Neural crest cell (in vitro differentiated cells): Measurements from ENCODE around the gene FAM83D. TPM values are rescaled to one million over a fixed set of nuclear protein-coding genes. Genes with fewer than 3 reads are reported as not detected.

Experiments used
- DNase-seq: peaks from one replicate; pipeline ENCODE4 v3.0.0; 2021; ENCODE audit warnings: low read depth, mixed read lengths, low spot score
- H3K27ac Mint-ChIP-seq: one replicate; pipeline ENCODE4 v1.8.0; 2021; ENCODE audit warnings: mild to moderate bottlenecking, mixed read lengths; ENCODE audit not compliant: unreplicated experiment
- H3K27me3 Mint-ChIP-seq: 2 replicates; pipeline ENCODE4 v1.8.0; 2021; ENCODE audit warnings: low read depth, mild to moderate bottlenecking, mixed read lengths
- H3K36me3 Mint-ChIP-seq: 2 replicates; pipeline ENCODE4 v1.8.0; 2021; ENCODE audit warnings: low read depth, mild to moderate bottlenecking, mixed read lengths
- H3K4me1 Mint-ChIP-seq: 2 replicates; pipeline ENCODE4 v1.8.0; 2021; ENCODE audit warnings: mixed read lengths
- H3K4me3 Mint-ChIP-seq: one replicate; pipeline ENCODE4 v1.8.0; 2021; ENCODE audit warnings: mild to moderate bottlenecking, mixed read lengths
- H3K9me3 Mint-ChIP-seq: 2 replicates; pipeline ENCODE4 v1.8.0; 2021; ENCODE audit warnings: mixed read lengths
- CTCF ChIP-seq: fragments of 200-600 bp; sonication (generic); conservative IDR thresholded peaks from 2 replicates; pipeline ENCODE4 v1.5.0; 2021; ENCODE audit warnings: antibody characterized with exemption, mild to moderate bottlenecking
- total RNA-seq: library from RNA; stranded (reverse); gene quantifications from 2 replicates; pipeline ENCODE4 v1.2.1, GENCODE V29; 2021

The FAM83D gene
- total RNA-seq, 1 donor from 2014 or later: 37.9 TPM

DNA sequence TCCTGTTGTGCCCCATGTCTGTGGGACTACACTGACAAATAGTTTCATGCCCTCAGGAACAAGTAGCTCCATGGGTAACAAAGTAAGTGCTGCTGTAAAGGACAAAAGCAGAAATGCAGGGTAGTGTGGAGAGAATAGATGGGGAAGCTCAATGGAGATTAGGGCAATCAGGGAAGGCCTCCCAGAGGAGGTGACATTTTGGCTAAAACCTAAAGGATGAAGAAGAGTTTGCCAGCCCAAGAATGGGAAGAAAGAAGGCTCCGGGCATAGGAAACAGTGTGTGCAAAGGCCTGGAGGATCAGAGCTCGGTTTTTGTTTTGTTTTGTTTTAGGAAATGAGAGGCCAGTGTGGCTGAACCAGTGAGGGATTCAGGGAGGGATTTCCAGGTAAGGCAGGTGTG lies 43.6 kb upstream of the FAM83D start:
- H3K36me3 Mint-ChIP-seq: no peaks in the 10 kb centered on the region
- H3K9me3 Mint-ChIP-seq: no peaks in the 10 kb centered on the region
- no peak overlapping the region for H3K4me3 Mint-ChIP-seq
- H3K4me1 Mint-ChIP-seq: no peaks in the 10 kb centered on the region
- H3K27me3 Mint-ChIP-seq: peaks cover 38% of the 10 kb centered on the region
- H3K27ac Mint-ChIP-seq: no peak overlapping the region
- TF ChIP-seq CTCF: no peak
- DNase-seq: no peak

DNA sequence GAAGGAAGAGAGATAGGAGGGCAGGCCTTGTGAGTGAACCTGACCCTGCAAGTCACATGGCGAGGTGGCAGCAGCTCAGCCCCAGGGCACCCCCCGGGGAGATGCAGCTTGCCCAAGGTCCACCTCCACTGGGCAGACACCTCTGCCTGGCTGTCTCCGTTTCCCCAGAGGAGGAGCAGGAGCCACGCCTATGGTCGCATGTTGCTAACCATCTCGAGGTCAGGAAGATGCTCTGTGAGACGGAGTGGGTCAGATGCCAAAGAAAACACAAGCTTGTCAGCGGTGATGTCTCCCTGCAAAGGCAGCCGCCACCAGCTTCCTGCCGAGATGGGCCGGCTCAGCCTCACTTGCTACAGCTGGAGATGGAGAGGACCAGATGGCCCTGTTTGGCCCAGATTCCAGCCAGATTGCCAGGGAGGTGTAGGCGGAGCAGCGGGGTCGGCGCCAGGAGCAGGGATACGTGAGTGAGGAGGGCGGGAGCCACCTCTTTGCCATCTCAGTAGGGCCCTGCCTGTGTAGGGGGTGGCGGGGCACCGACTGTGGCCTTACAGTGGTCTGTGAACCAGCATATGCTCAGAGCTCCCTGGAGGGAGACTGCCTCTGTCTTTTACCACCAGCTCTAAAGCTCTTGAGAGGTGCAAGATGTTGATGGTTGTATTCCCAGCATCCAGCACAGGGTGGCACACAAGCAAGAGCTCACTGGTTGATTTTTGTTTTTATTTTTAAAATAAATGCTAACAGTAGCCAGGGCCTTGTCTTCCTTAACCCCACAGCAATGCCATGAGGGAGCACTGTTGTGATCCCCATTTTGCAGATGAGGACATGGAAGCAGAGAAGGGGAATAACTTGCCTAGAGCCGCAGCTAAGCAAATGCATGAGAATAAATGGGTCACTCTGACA lies 42.9 kb upstream of the FAM83D start:
- H3K4me1 Mint-ChIP-seq: no peaks in the 10 kb centered on the region
- no peak overlapping the region for H3K4me3 Mint-ChIP-seq
- DNase-seq: no peak
- H3K27me3 Mint-ChIP-seq: peaks cover 34% of the 10 kb centered on the region
- no peaks in the 10 kb centered on the region for H3K9me3 Mint-ChIP-seq
- no peak for TF ChIP-seq CTCF
- no peaks in the 10 kb centered on the region for H3K36me3 Mint-ChIP-seq
- H3K27ac Mint-ChIP-seq: no peak overlapping the region

DNA sequence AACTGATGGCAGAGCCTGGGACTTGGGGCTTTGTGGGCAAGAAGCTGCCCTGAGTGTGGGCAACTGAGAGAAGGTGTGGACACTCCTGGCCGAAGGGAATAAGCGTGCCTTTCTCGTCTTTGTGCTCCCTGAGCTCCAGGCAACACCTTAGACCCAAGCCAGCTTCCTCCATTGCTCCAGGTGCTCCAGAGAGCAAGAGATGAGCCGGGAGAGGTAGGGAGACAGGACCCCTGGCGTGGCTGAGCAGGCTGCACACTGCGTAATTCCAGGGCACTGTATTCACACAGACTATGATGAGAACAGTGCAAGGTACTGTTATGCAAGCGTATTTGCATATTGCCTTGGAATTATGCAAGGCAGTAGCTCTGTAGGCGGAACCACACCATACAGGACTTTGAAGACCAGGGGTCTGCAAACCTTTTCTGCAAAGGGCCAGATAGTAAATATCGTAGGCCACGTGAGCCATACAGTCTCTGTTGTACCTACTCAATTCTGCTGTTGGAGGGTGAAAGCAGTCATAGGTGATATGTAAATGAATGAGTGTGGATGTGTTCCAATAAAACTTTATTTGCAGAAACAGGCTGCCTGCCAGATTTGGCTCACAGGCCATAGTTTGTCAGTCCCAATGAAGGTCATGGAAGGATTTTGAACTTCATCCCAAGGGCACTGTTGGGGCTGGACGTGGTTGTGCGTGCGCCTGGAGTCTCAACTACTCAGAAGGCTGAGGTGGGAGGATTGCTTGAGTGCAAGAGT lies 42.1 kb upstream of the FAM83D start:
- Mint-ChIP-seq H3K27me3 (peaks cover 27% of the 10 kb centered on the region), H3K27ac (no peak overlapping the region), H3K4me3 (no peak overlapping the region), H3K36me3 (no peaks in the 10 kb centered on the region), H3K4me1 (no peaks in the 10 kb centered on the region), H3K9me3 (no peaks in the 10 kb centered on the region)
- no peak for DNase-seq
- no peak for TF ChIP-seq CTCF

DNA sequence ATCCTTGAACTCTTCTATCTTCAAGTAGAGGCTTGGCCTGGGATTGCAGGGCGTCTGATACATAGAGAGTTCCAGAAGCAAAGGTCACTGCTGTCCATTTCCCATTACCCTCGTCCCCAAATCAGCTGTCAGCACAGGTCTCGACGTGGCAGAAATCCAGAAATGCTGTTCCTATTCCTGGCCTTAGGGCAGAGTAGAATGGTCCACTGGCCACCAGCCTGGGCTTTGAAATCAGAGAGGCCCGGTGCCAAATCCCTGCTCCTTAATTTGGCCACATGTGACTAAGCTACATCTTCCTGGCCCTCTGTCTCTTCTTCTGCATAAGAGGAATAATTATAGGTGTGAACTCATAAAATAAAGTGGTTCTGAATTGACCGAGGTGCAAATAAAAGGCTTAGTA lies 40.9 kb upstream of the FAM83D start:
- no peak for DNase-seq
- Mint-ChIP-seq H3K4me1 (peaks cover 4% of the 10 kb centered on the region), H3K36me3 (no peaks in the 10 kb centered on the region), H3K9me3 (no peaks in the 10 kb centered on the region), H3K27me3 (peaks cover 16% of the 10 kb centered on the region), H3K4me3 (no peak overlapping the region), H3K27ac (no peak overlapping the region)
- no peak for TF ChIP-seq CTCF

- no peaks in the 10 kb centered on the region for H3K36me3 Mint-ChIP-seq
- DNase-seq: no peak
- no peaks in the 10 kb centered on the region for H3K9me3 Mint-ChIP-seq
- TF ChIP-seq CTCF: no peak
- H3K27ac Mint-ChIP-seq: no peak overlapping the region
- peaks cover 10% of the 10 kb centered on the region for H3K4me1 Mint-ChIP-seq
- H3K27me3 Mint-ChIP-seq: peaks cover 6% of the 10 kb centered on the region
- H3K4me3 Mint-ChIP-seq: no peak overlapping the region
Measured at GRCh38 chr20:38888059-38888831, 38.0 kb upstream of the FAM83D start.
